H9 (cell line): Measurements from ENCODE around the gene MYBBP1A. TPM values are rescaled to one million over a fixed set of nuclear protein-coding genes. Genes with fewer than 3 reads are reported as not detected.

ENCODE experiments used
- DNase-seq: peaks from one replicate; pipeline ENCODE4 v3.0.0-alpha.2; 2017
- H2AFZ ChIP-seq: one replicate; pipeline ENCODE4 v1.6.1; 2013; ENCODE audit warnings: mild to moderate bottlenecking, low read length, control low read depth, moderate library complexity
- H2AK5ac ChIP-seq: 2 replicates; pipeline ENCODE4 v1.6.1; 2013; ENCODE audit warnings: low read length, control low read depth, mixed read lengths; ENCODE audit not compliant: insufficient read length
- H2BK120ac ChIP-seq: one replicate; pipeline ENCODE4 v1.6.1; 2013; ENCODE audit warnings: low read depth, mild to moderate bottlenecking, low read length, control low read depth, inconsistent platforms; ENCODE audit not compliant: poor library complexity, severe bottlenecking
- H2BK12ac ChIP-seq: 2 replicates; pipeline ENCODE4 v1.6.1; 2013; ENCODE audit warnings: low read length, control low read depth, mixed read lengths, low read depth; ENCODE audit not compliant: insufficient read length
- H2BK15ac ChIP-seq: 2 replicates; pipeline ENCODE4 v1.6.1; 2013; ENCODE audit warnings: low read depth, low read length, control low read depth
- H2BK20ac ChIP-seq: one replicate; pipeline ENCODE4 v1.6.1; 2013; ENCODE audit warnings: low read depth, mild to moderate bottlenecking, low read length, control low read depth, inconsistent platforms; ENCODE audit not compliant: poor library complexity, severe bottlenecking
- H2BK5ac ChIP-seq: 2 replicates; pipeline ENCODE4 v1.6.1; 2013; ENCODE audit warnings: low read length, control low read depth, mixed read lengths; ENCODE audit not compliant: insufficient read length
- H3K14ac ChIP-seq: 2 replicates; pipeline ENCODE4 v1.6.1; 2013; ENCODE audit warnings: low read length, control low read depth; ENCODE audit not compliant: insufficient read depth
- H3K18ac ChIP-seq: 2 replicates; pipeline ENCODE4 v1.6.1; 2013; ENCODE audit warnings: low read depth, mild to moderate bottlenecking, mixed read lengths, low read length, control low read depth; ENCODE audit not compliant: insufficient read length
- H3K23ac ChIP-seq: 2 replicates; pipeline ENCODE4 v1.6.1; 2013; ENCODE audit warnings: low read length, control low read depth, mixed read lengths, low read depth; ENCODE audit not compliant: insufficient read length
- H3K23me2 ChIP-seq: 2 replicates; pipeline ENCODE4 v1.6.1; 2013; ENCODE audit warnings: low read depth, mild to moderate bottlenecking, mixed read lengths, low read length, control low read depth; ENCODE audit not compliant: insufficient read length, poor library complexity, severe bottlenecking
- H3K27ac ChIP-seq: 2 replicates; pipeline ENCODE4 v1.5.1; 2013; ENCODE audit warnings: low read length, control low read depth, mixed read lengths, low read depth; ENCODE audit not compliant: insufficient read length
- H3K27me3 ChIP-seq: 2 replicates; pipeline ENCODE4 v1.6.1; 2013; ENCODE audit warnings: low read length, control low read depth, inconsistent platforms; ENCODE audit not compliant: insufficient read depth
- H3K4ac ChIP-seq: 2 replicates; pipeline ENCODE4 v1.6.1; 2013; ENCODE audit warnings: low read depth, mild to moderate bottlenecking, control low read depth, inconsistent platforms, low read length, moderate library complexity
- H3K4me1 ChIP-seq: 2 replicates; pipeline ENCODE4 v1.6.1; 2013; ENCODE audit warnings: low read length, control low read depth, inconsistent platforms; ENCODE audit not compliant: insufficient read depth
- H3K4me2 ChIP-seq: 2 replicates; pipeline ENCODE4 v1.6.1; 2013; ENCODE audit warnings: low read length, control low read depth, mixed read lengths; ENCODE audit not compliant: insufficient read length, insufficient read depth
- H3K56ac ChIP-seq: 2 replicates; pipeline ENCODE4 v1.6.1; 2013; ENCODE audit warnings: low read depth, mild to moderate bottlenecking, mixed read lengths, low read length, control low read depth; ENCODE audit not compliant: insufficient read length
- H3K79me1 ChIP-seq: 2 replicates; pipeline ENCODE4 v1.6.1; 2013; ENCODE audit warnings: low read depth, mild to moderate bottlenecking, moderate library complexity, low read length, control low read depth, inconsistent platforms; ENCODE audit not compliant: insufficient read depth, poor library complexity, severe bottlenecking
- H3K79me2 ChIP-seq: 2 replicates; pipeline ENCODE4 v1.6.1; 2013; ENCODE audit warnings: low read length, control low read depth, inconsistent platforms; ENCODE audit not compliant: insufficient read depth
- H3K9ac ChIP-seq: 2 replicates; pipeline ENCODE4 v1.6.1; 2013; ENCODE audit warnings: low read length, control low read depth, mixed read lengths; ENCODE audit not compliant: insufficient read length; ENCODE audit errors: extremely low read depth
- H3K9me3 ChIP-seq: one replicate; pipeline ENCODE4 v1.6.1; 2013; ENCODE audit warnings: low read depth, low read length, inconsistent platforms; ENCODE audit not compliant: control insufficient read depth
- H3T11ph ChIP-seq: one replicate; pipeline ENCODE4 v1.6.1; 2013; ENCODE audit warnings: mild to moderate bottlenecking, low read length, control low read depth, inconsistent platforms
- H4K20me1 ChIP-seq: one replicate; pipeline ENCODE4 v1.6.1; 2013; ENCODE audit not compliant: control insufficient read depth, insufficient read length, insufficient read depth
- H4K5ac ChIP-seq: 2 replicates; pipeline ENCODE4 v1.6.1; 2013; ENCODE audit warnings: low read depth, mild to moderate bottlenecking, mixed read lengths, low read length, control low read depth; ENCODE audit not compliant: insufficient read length
- H4K8ac ChIP-seq: replicated peaks from 2 replicates; pipeline ENCODE4 v1.6.1; 2013; ENCODE audit warnings: low read length, control low read depth, mixed read lengths, low read depth; ENCODE audit not compliant: insufficient read length
- H4K91ac ChIP-seq: 2 replicates; pipeline ENCODE4 v1.6.1; 2013; ENCODE audit warnings: low read depth, mild to moderate bottlenecking, moderate library complexity, mixed read lengths, low read length, control low read depth; ENCODE audit not compliant: insufficient read length
- H3K27ac Mint-ChIP-seq, 3 experiments: 2 replicates in 2 of 3; 3 replicates in 1 of 3; pipeline ENCODE4 v1.8.0; 2020 to 2021; ENCODE audit warnings: mixed read lengths in 3 of 3, mild to moderate bottlenecking in 1 of 3, moderate library complexity in 1 of 3
- H3K27me3 Mint-ChIP-seq: 2 replicates; pipeline ENCODE4 v1.8.0; 2021; ENCODE audit warnings: low read depth, mild to moderate bottlenecking, moderate library complexity, mixed read lengths
- H3K36me3 Mint-ChIP-seq, 3 experiments: 2 replicates in 2 of 3; 3 replicates in 1 of 3; pipeline ENCODE4 v1.8.0; 2020 to 2021; ENCODE audit warnings: low read depth in 3 of 3, mixed read lengths in 3 of 3; ENCODE audit not compliant: insufficient read depth in 1 of 3
- H3K4me1 Mint-ChIP-seq, 2 experiments: 2 replicates each; pipeline ENCODE4 v1.8.0; 2020; ENCODE audit warnings: mixed read lengths in 2 of 2
- H3K4me3 Mint-ChIP-seq, 2 experiments: 2 replicates in 1 of 2; 3 replicates in 1 of 2; pipeline ENCODE4 v1.8.0; 2020 to 2021; ENCODE audit warnings: mild to moderate bottlenecking in 2 of 2, mixed read lengths in 2 of 2, moderate library complexity in 1 of 2
- H3K9me3 Mint-ChIP-seq, 2 experiments: 2 replicates in 1 of 2; 3 replicates in 1 of 2; pipeline ENCODE4 v1.8.0; 2020; ENCODE audit warnings: mild to moderate bottlenecking in 2 of 2, mixed read lengths in 2 of 2, moderate library complexity in 1 of 2
- CTCF ChIP-seq: fragments of 200-600 bp; sonication (generic); conservative IDR thresholded peaks from 3 replicates; pipeline ENCODE4 v1.8.0; 2021; ENCODE audit warnings: antibody characterized with exemption, mild to moderate bottlenecking
- WGBS: extraction: QIAGEN DNeasy Blood & Tissue Kit; methylation state at CpG from one replicate; pipeline ENCODE4 v1.1.7; 2013; ENCODE audit warnings: missing lambda C conversion rate, low lambda C conversion rate, mixed read lengths; ENCODE audit not compliant: insufficient read length; ENCODE audit errors: extremely low coverage; 5-methylcytosine and 5-hydroxymethylcytosine counted together
- total RNA-seq: library from RNA; stranded (reverse); gene quantifications from 2 replicates; pipeline ENCODE4 v1.2.1, GENCODE V29; 2021

The MYBBP1A gene
- total RNA-seq, 1 experiment from 2014 or later: 181 TPM

GRCh38 chr17:4523946-4524345 lies 31.2 kb downstream of the MYBBP1A start:
- H3K9me3 Mint-ChIP-seq: no peaks in the 10 kb centered on the region; a peak in 1 of 5 replicates
- Histone ChIP-seq H3T11ph (no peak overlapping the region), H4K20me1 (no peaks in the 10 kb centered on the region), H4K8ac (no peak overlapping the region), H2BK20ac (no peak overlapping the region), H2AK5ac (no peak overlapping the region), H3K23ac (no peak overlapping the region), H3K9me3 (no peaks in the 10 kb centered on the region), H2BK120ac (no peak overlapping the region), H3K14ac (no peak overlapping the region), H4K5ac (no peak overlapping the region), H2BK15ac (no peak overlapping the region), H2AFZ (no peak overlapping the region), H3K4me1 (no peaks in the 10 kb centered on the region), H3K27me3 (peaks cover 3% of the 10 kb centered on the region), H3K56ac (no peak overlapping the region), H3K79me2 (no peaks in the 10 kb centered on the region), H3K23me2 (no peaks in the 10 kb centered on the region), H2BK5ac (no peak overlapping the region), H3K18ac (no peak overlapping the region), H3K27ac (no peak overlapping the region), H3K4me2 (no peak overlapping the region), H3K9ac (no peak overlapping the region), H2BK12ac (no peak overlapping the region), H3K4ac (no peak overlapping the region), H3K79me1 (no peaks in the 10 kb centered on the region), H4K91ac (no peak overlapping the region)
- TF ChIP-seq CTCF: no peak
- no peak overlapping the region; a peak in 1 of 5 replicates for H3K4me3 Mint-ChIP-seq
- H3K36me3 Mint-ChIP-seq: no peaks in the 10 kb centered on the region
- no CpG with 5 or more reads among the region's 8 CpGs for WGBS
- peaks cover 86% of the 10 kb centered on the region for H3K27me3 Mint-ChIP-seq
- DNase-seq: no peak
- H3K4me1 Mint-ChIP-seq: peaks cover 11 to 23% of the 10 kb centered on the region in 2 experiments
- no peak overlapping the region for H3K27ac Mint-ChIP-seq
